ENCODE measurements around the gene CCDC24. TPM values are rescaled to one million over a fixed set of nuclear protein-coding genes. Genes with fewer than 3 reads are reported as not detected.

Gene CCDC24
- total RNA-seq, 1 donor from 2014 or later, result 4.9 TPM

- H3K36me3 Mint-ChIP-seq (ENCODE audit: low read depth), result no peaks in the 10 kb centered on the region
- no peak overlapping the region for H3K27ac Mint-ChIP-seq (ENCODE audit: unreplicated experiment)
- TF ChIP-seq, protein P1, sequence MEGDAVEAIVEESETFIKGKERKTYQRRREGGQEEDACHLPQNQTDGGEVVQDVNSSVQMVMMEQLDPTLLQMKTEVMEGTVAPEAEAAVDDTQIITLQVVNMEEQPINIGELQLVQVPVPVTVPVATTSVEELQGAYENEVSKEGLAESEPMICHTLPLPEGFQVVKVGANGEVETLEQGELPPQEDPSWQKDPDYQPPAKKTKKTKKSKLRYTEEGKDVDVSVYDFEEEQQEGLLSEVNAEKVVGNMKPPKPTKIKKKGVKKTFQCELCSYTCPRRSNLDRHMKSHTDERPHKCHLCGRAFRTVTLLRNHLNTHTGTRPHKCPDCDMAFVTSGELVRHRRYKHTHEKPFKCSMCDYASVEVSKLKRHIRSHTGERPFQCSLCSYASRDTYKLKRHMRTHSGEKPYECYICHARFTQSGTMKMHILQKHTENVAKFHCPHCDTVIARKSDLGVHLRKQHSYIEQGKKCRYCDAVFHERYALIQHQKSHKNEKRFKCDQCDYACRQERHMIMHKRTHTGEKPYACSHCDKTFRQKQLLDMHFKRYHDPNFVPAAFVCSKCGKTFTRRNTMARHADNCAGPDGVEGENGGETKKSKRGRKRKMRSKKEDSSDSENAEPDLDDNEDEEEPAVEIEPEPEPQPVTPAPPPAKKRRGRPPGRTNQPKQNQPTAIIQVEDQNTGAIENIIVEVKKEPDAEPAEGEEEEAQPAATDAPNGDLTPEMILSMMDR (conservative IDR thresholded peaks at IDR 0.05), result no peak
- no peaks in the 10 kb centered on the region for H3K9me3 Mint-ChIP-seq
- no peak for DNase-seq (ENCODE audit: low read depth, low spot score)
- peaks cover 23% of the 10 kb centered on the region for H3K4me1 Mint-ChIP-seq
- H3K4me3 Mint-ChIP-seq, result peak overlapping the region; percentile 32
- peaks cover 4% of the 10 kb centered on the region for H3K27me3 Mint-ChIP-seq (ENCODE audit: low read depth)
Observed at GRCh38 chr1:43994071-43994470, 2.7 kb downstream of the CCDC24 start.

DNA sequence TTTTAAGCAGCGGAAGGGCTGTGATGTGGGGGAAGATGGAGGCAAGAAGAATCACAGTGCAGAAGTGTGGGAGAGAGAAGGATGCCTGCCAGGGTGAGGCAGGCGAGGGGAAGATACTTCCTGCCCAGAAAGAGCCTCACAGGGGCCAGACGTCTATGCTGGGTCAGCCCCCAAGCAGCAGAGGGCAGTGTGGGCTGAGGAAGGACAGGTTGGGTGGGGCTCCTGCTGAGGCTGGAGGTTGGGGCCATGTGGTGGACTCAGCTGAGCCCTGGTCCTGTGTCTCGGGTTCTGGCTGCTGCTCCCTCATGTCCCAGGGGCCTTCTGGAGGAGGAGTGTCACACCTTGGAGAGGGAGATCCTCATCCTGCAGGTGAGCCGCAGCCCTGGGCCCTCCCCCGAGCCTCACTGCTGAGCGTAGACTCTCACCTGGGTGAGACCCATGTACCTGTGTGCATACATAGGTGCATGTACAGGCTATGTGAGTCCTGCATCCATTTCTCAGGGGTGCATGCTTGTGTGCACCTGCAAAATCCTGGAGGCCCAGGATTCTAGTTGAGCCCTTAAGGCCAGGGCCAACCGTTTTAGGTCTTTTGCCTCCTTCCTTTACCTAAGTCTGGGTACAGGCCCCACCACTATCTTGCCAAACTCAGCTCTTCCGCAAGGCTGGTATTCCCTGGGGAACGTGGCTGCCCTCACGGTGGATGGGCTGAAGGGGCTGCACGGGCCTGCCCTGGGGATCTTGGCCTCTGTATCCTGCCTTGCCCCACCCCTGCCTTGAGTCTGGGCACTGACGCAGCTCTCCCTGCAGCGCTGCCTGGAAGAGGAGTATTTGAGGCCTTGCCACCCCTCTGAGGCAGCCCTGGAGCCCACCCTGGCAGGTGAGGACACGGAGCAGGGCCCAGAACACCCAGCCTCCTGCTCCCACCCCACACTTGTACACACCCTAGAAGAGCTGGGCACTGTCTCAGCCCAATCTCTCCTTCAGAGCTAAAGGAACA, 3.7 kb downstream of the CCDC24 start:
- TF ChIP-seq, protein P1 (conservative IDR thresholded peaks at IDR 0.05), result peak; percentile 47

DNA sequence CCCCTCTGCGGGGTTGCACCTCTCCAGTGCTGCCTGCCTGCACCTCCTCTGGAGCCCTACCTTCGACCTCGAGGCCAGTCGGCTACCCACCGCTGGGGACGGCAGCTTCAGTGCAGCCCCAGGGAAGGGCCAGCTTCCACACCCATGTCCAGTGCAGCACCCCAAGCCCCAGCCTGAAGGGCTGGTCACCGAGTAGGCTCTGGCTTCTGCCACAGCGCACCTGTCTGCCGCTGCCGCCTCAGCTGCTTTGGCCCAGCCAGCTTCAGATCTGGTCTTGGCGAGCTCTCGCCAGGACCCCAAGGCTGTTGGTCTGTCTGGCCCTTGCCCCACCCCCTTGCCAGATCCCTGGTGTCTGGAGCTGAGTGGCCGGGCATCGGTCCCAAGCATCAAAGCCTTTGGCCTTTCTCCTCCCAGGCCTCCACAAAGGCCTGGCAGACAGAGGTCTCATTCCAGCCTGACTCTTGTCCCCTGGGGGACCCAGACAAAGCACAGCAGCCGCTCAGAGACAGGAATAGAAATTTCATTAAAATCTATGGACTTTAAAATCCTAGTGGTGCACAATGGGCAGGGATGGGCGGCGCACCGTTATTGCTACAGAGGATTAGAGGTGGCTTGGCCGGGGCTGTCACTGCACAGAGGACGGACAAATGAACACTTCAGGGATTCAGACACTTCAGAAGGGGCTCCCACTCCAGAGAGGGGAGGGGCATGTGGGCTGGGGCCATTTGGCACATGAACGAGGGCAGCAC, 4.8 kb downstream of the CCDC24 start:
- peak overlapping the region; percentile 23 for H3K4me3 Mint-ChIP-seq
- no peak for DNase-seq (ENCODE audit: low read depth, low spot score)
- H3K4me1 Mint-ChIP-seq, result peaks cover 20% of the 10 kb centered on the region
- H3K27ac Mint-ChIP-seq (ENCODE audit: unreplicated experiment), result peak overlapping the region; percentile 81
- TF ChIP-seq, protein P1 (conservative IDR thresholded peaks at IDR 0.05), result no peak
- no peaks in the 10 kb centered on the region for H3K36me3 Mint-ChIP-seq (ENCODE audit: low read depth)
- no peaks in the 10 kb centered on the region for H3K9me3 Mint-ChIP-seq
- H3K27me3 Mint-ChIP-seq (ENCODE audit: low read depth), result peaks cover 4% of the 10 kb centered on the region

More for the DNA sequence above, 3.7 kb downstream of the CCDC24 start:
- peaks cover 4% of the 10 kb centered on the region for H3K27me3 Mint-ChIP-seq (ENCODE audit: low read depth)
- peak overlapping the region; percentile 25 for H3K4me3 Mint-ChIP-seq
- H3K4me1 Mint-ChIP-seq, result peaks cover 23% of the 10 kb centered on the region
- no peak for DNase-seq (ENCODE audit: low read depth, low spot score)
- H3K9me3 Mint-ChIP-seq, result no peaks in the 10 kb centered on the region
- no peaks in the 10 kb centered on the region for H3K36me3 Mint-ChIP-seq (ENCODE audit: low read depth)
- no peak overlapping the region for H3K27ac Mint-ChIP-seq (ENCODE audit: unreplicated experiment)

- Mint-ChIP-seq H3K4me3 (peak overlapping the region; percentile 23), H3K36me3 (ENCODE audit: low read depth) (no peaks in the 10 kb centered on the region), H3K4me1 (peaks cover 16% of the 10 kb centered on the region), H3K9me3 (no peaks in the 10 kb centered on the region), H3K27ac (ENCODE audit: unreplicated experiment) (peak overlapping the region; percentile 81), H3K27me3 (ENCODE audit: low read depth) (peaks cover 4% of the 10 kb centered on the region)
- TF ChIP-seq, protein P1 (conservative IDR thresholded peaks at IDR 0.05), result no peak
- no peak for DNase-seq (ENCODE audit: low read depth, low spot score)
Observed at GRCh38 chr1:43996733-43997115, 5.3 kb downstream of the CCDC24 start.

- peaks cover 4% of the 10 kb centered on the region for H3K27me3 Mint-ChIP-seq (ENCODE audit: low read depth)
- H3K36me3 Mint-ChIP-seq (ENCODE audit: low read depth), result no peaks in the 10 kb centered on the region
- no peak overlapping the region for H3K4me3 Mint-ChIP-seq
- peak overlapping the region; percentile 62 for H3K27ac Mint-ChIP-seq (ENCODE audit: unreplicated experiment)
- TF ChIP-seq, protein P1 (conservative IDR thresholded peaks at IDR 0.05), result no peak
- no peaks in the 10 kb centered on the region for H3K9me3 Mint-ChIP-seq
- no peak for DNase-seq (ENCODE audit: low read depth, low spot score)
- peaks cover 16% of the 10 kb centered on the region for H3K4me1 Mint-ChIP-seq
Observed at GRCh38 chr1:43997295-43997999, 6.0 kb downstream of the CCDC24 start.
